Neuronal stem cell (in vitro differentiated cells): ENCODE data around the gene TCEANC2.
"Not testable (repeated sequence)": the region's sequence is repeated elsewhere in the genome, so short reads cannot be mapped to it uniquely, and the experiment has no call there.

Experiments used
- DNase-seq: peaks from one replicate; pipeline ENCODE4 v3.0.0-alpha.2; 2013; ENCODE audit warnings: low spot score
- H2AFZ ChIP-seq: one replicate; pipeline ENCODE4 v1.6.1; 2013; ENCODE audit warnings: mild to moderate bottlenecking, low read length, inconsistent platforms
- H2AK5ac ChIP-seq: 2 replicates; pipeline ENCODE4 v1.6.1; 2013; ENCODE audit warnings: low read depth, mild to moderate bottlenecking, inconsistent platforms, low read length, moderate library complexity, mixed read lengths
- H2BK120ac ChIP-seq: 2 replicates; pipeline ENCODE4 v1.6.1; 2013; ENCODE audit warnings: low read depth, mild to moderate bottlenecking, inconsistent platforms, low read length, moderate library complexity, mixed read lengths
- H2BK12ac ChIP-seq: one replicate; pipeline ENCODE4 v1.6.1; 2013; ENCODE audit warnings: low read length, inconsistent platforms
- H2BK15ac ChIP-seq: 2 replicates; pipeline ENCODE4 v1.6.1; 2013; ENCODE audit warnings: mild to moderate bottlenecking, low read length, inconsistent platforms, mixed read lengths
- H2BK5ac ChIP-seq: one replicate; pipeline ENCODE4 v1.6.1; 2013; ENCODE audit warnings: inconsistent platforms, mild to moderate bottlenecking, low read length, moderate library complexity
- H3K14ac ChIP-seq: one replicate; pipeline ENCODE4 v1.6.1; 2013; ENCODE audit warnings: low read length, inconsistent platforms
- H3K18ac ChIP-seq: 2 replicates; pipeline ENCODE4 v1.6.1; 2013; ENCODE audit warnings: low read length, inconsistent platforms
- H3K23ac ChIP-seq: 2 replicates; pipeline ENCODE4 v1.6.1; 2013; ENCODE audit warnings: low read depth, mild to moderate bottlenecking, mixed read lengths, low read length, inconsistent platforms; ENCODE audit not compliant: poor library complexity
- H3K27ac ChIP-seq: replicated peaks from 3 replicates; pipeline ENCODE4 v1.5.1; 2013; ENCODE audit warnings: low read length, inconsistent platforms
- H3K27me3 ChIP-seq, 3 experiments: 2 replicates each; pipeline ENCODE4 v1.6.1; 2013; ENCODE audit warnings: low read length in 3 of 3, mild to moderate bottlenecking in 2 of 3, inconsistent platforms in 1 of 3, low read depth in 1 of 3, mixed read lengths in 1 of 3, moderate library complexity in 1 of 3; ENCODE audit not compliant: control insufficient read depth in 3 of 3, insufficient read depth in 3 of 3
- H3K36me3 ChIP-seq, 2 donors: replicated peaks in 1 of 2; 2 replicates each; pipeline ENCODE4 v1.6.1; 2013; ENCODE audit warnings: low read length in 2 of 2; ENCODE audit not compliant: control insufficient read depth in 2 of 2, insufficient read depth in 2 of 2
- H3K4ac ChIP-seq: 2 replicates; pipeline ENCODE4 v1.6.1; 2013; ENCODE audit warnings: inconsistent platforms, mild to moderate bottlenecking, low read length, moderate library complexity
- H3K4me1 ChIP-seq, 2 donors: 1 replicate in 1 of 2; 2 replicates in 1 of 2; pipeline ENCODE4 v1.6.1; 2013; ENCODE audit warnings: low read length in 2 of 2, low read depth in 1 of 2; ENCODE audit not compliant: control insufficient read depth in 2 of 2, insufficient read depth in 1 of 2
- H3K4me2 ChIP-seq: one replicate; pipeline ENCODE4 v1.6.1; 2013; ENCODE audit warnings: mild to moderate bottlenecking, low read length, inconsistent platforms; ENCODE audit not compliant: insufficient read depth, poor library complexity, severe bottlenecking
- H3K4me3 ChIP-seq, 2 donors: 2 replicates each; pipeline ENCODE4 v1.5.1; 2013; ENCODE audit warnings: low read length in 2 of 2, mild to moderate bottlenecking in 2 of 2, inconsistent platforms in 1 of 2, moderate library complexity in 1 of 2
- H3K79me1 ChIP-seq: one replicate; pipeline ENCODE4 v1.6.1; 2013; ENCODE audit warnings: low read depth, mild to moderate bottlenecking, inconsistent platforms, low read length, moderate library complexity
- H3K9ac ChIP-seq: one replicate; pipeline ENCODE4 v1.6.1; 2013; ENCODE audit warnings: mild to moderate bottlenecking, low read depth, low read length, inconsistent platforms; ENCODE audit not compliant: poor library complexity
- H3K9me3 ChIP-seq, 2 donors: replicated peaks in 1 of 2; 2 replicates each; pipeline versions ENCODE3 to v1.6.1; 2013; ENCODE audit warnings: low read length in 2 of 2, mild to moderate bottlenecking in 2 of 2, inconsistent platforms in 1 of 2, low read depth in 1 of 2, mixed read lengths in 1 of 2, moderate library complexity in 1 of 2; ENCODE audit not compliant: control insufficient read depth in 2 of 2, insufficient read depth in 1 of 2
- H4K8ac ChIP-seq: one replicate; pipeline ENCODE4 v1.6.1; 2013; ENCODE audit warnings: low read depth, mild to moderate bottlenecking, inconsistent platforms, low read length, moderate library complexity
- H4K91ac ChIP-seq: one replicate; pipeline ENCODE4 v1.6.1; 2013; ENCODE audit warnings: low read length, low read depth, mild to moderate bottlenecking, inconsistent platforms; ENCODE audit not compliant: poor library complexity
- WGBS, 2 donors: extraction: QIAGEN DNeasy Blood & Tissue Kit; methylation state at CpG; one replicate each; pipeline ENCODE4 v1.1.7; 2013; ENCODE audit warnings: missing lambda C conversion rate in 2 of 2, mixed read lengths in 1 of 2; ENCODE audit not compliant: insufficient read length in 2 of 2, insufficient replicate concordance in 1 of 2; ENCODE audit errors: extremely low coverage in 2 of 2; 5-methylcytosine and 5-hydroxymethylcytosine counted together

TCEANC2 gene

GRCh38 chr1:54024811-54025210 is 28.6 kb upstream of the TCEANC2 start:
- not testable (repeated sequence) for H3K9ac ChIP-seq, H3K4me3 ChIP-seq, H3K79me1 ChIP-seq, H4K91ac ChIP-seq, H2BK12ac ChIP-seq, DNase-seq, H3K14ac ChIP-seq, H3K27ac ChIP-seq, H2BK5ac ChIP-seq, H3K23ac ChIP-seq, H2AFZ ChIP-seq, H3K4me1 ChIP-seq, H4K8ac ChIP-seq, H3K4ac ChIP-seq, H3K18ac ChIP-seq, H2BK120ac ChIP-seq, H3K9me3 ChIP-seq, H2AK5ac ChIP-seq, H3K4me2 ChIP-seq, H3K36me3 ChIP-seq, H2BK15ac ChIP-seq
- H3K27me3 ChIP-seq, result peaks cover 0 to 10% (median 0%) of the 10 kb centered on the region in 3 experiments
- WGBS, 2 donors, result no CpG with 5 or more reads among the region's 1 CpG

GRCh38 chr1:54027848-54028247 is 25.6 kb upstream of the TCEANC2 start:
- WGBS, 2 donors, result no CpG with 5 or more reads among the region's 5 CpGs
- H3K4me1 ChIP-seq, result no peaks in the 10 kb centered on the region

GRCh38 chr1:54028306-54029251 is 24.8 kb upstream of the TCEANC2 start:
- no peak for DNase-seq
- WGBS, 2 donors, result no CpG with 5 or more reads among the region's 3 CpGs
- Histone ChIP-seq H3K4me3 (no peak overlapping the region), H2BK15ac (no peak overlapping the region), H3K9me3 (no peaks in the 10 kb centered on the region), H3K4me1 (no peaks in the 10 kb centered on the region), H3K4ac (no peak overlapping the region), H3K14ac (no peak overlapping the region), H3K18ac (no peak overlapping the region), H2AFZ (no peak overlapping the region), H2BK12ac (no peak overlapping the region), H3K36me3 (peaks cover 0 to 36% of the 10 kb centered on the region in 2 donors), H2AK5ac (no peak overlapping the region), H2BK5ac (no peak overlapping the region), H4K8ac (no peak overlapping the region), H2BK120ac (no peak overlapping the region), H3K79me1 (no peaks in the 10 kb centered on the region), H4K91ac (no peak overlapping the region), H3K4me2 (no peak overlapping the region), H3K9ac (no peak overlapping the region), H3K23ac (no peak overlapping the region), H3K27me3 (peaks cover 0 to under 1% (median 0%) of the 10 kb centered on the region in 3 experiments), H3K27ac (no peak overlapping the region)

More at GRCh38 chr1:54027848-54028247, 25.6 kb upstream of the TCEANC2 start:
- H3K79me1 ChIP-seq, result no peaks in the 10 kb centered on the region
- peaks cover 0 to 30% of the 10 kb centered on the region in 2 donors for H3K36me3 ChIP-seq
- H3K4ac ChIP-seq, result no peak overlapping the region
- H2AFZ ChIP-seq, result no peak overlapping the region
- no peak overlapping the region for H3K23ac ChIP-seq
- H2AK5ac ChIP-seq, result no peak overlapping the region
- H2BK15ac ChIP-seq, result no peak overlapping the region
- H4K8ac ChIP-seq, result no peak overlapping the region
- H3K27me3 ChIP-seq, result peaks cover 0 to 2% (median 0%) of the 10 kb centered on the region in 3 experiments
- H4K91ac ChIP-seq, result no peak overlapping the region
- no peaks in the 10 kb centered on the region for H3K9me3 ChIP-seq
- DNase-seq, result no peak
- no peak overlapping the region for H3K9ac ChIP-seq
- H3K14ac ChIP-seq, result no peak overlapping the region
- H3K18ac ChIP-seq, result no peak overlapping the region
- H3K4me3 ChIP-seq, result no peak overlapping the region
- H3K4me2 ChIP-seq, result no peak overlapping the region
- H2BK12ac ChIP-seq, result no peak overlapping the region
- no peak overlapping the region for H3K27ac ChIP-seq
- H2BK120ac ChIP-seq, result no peak overlapping the region
- H2BK5ac ChIP-seq, result no peak overlapping the region

GRCh38 chr1:54037476-54037875 is 15.9 kb upstream of the TCEANC2 start:
- H3K4me2 ChIP-seq, result no peak overlapping the region
- no peaks in the 10 kb centered on the region for H3K27me3 ChIP-seq
- peaks cover 12 to 95% of the 10 kb centered on the region in 2 donors for H3K36me3 ChIP-seq
- no peak overlapping the region for H3K18ac ChIP-seq
- H3K4ac ChIP-seq, result no peak overlapping the region
- no peak overlapping the region for H3K23ac ChIP-seq
- no peak overlapping the region for H2BK15ac ChIP-seq
- H2AK5ac ChIP-seq, result no peak overlapping the region
- no peak overlapping the region for H3K4me3 ChIP-seq
- H2BK5ac ChIP-seq, result no peak overlapping the region
- no peaks in the 10 kb centered on the region for H3K4me1 ChIP-seq
- H3K9ac ChIP-seq, result no peak overlapping the region
- H3K27ac ChIP-seq, result no peak overlapping the region
- H4K8ac ChIP-seq, result no peak overlapping the region
- no peaks in the 10 kb centered on the region for H3K79me1 ChIP-seq
- no peak overlapping the region for H2AFZ ChIP-seq
- no peak overlapping the region for H4K91ac ChIP-seq
- no peak for DNase-seq
- H2BK12ac ChIP-seq, result no peak overlapping the region
- no peak overlapping the region for H2BK120ac ChIP-seq
- no peaks in the 10 kb centered on the region for H3K9me3 ChIP-seq
- H3K14ac ChIP-seq, result no peak overlapping the region
